ENCODE data around the gene CETP. TPM values are rescaled to one million over a fixed set of nuclear protein-coding genes. Genes with fewer than 3 reads are reported as not detected.

CETP gene
- total and polyA plus RNA-seq, 7 donors: 0.36 to 2.1 (median 0.88) TPM; not detected in 3

GRCh38 chr16:56927471-56927870, 34.3 kb upstream of the CETP start:
- no peaks in the 10 kb centered on the region for H3K27me3 ChIP-seq
- no peak overlapping the region for H3K27ac ChIP-seq
- WGBS, 2 donors: 64 to 86% methylated on average over 2 of the region's 2 CpGs
- DNase-seq: no peak
- H3K4me3 ChIP-seq: no peak overlapping the region
- H3K36me3 ChIP-seq: no peaks in the 10 kb centered on the region
- no peaks in the 10 kb centered on the region for H3K9me3 ChIP-seq
- H3K4me1 ChIP-seq: peaks cover 0 to 6% (median 5%) of the 10 kb centered on the region in 4 donors
- no peak for TF ChIP-seq POLR2A (IDR thresholded peaks at IDR 0.05)
- TF ChIP-seq CTCF (IDR thresholded peaks at IDR 0.05): no peak
- TF ChIP-seq EP300 (IDR thresholded peaks at IDR 0.05): no peak
- no peak for TF ChIP-seq POLR2AphosphoS5 (IDR thresholded peaks at IDR 0.05)
- intact Hi-C loops (cut with DNase I): no loop called here

GRCh38 chr16:56929639-56930038, 32.1 kb upstream of the CETP start:
- TF ChIP-seq POLR2A (IDR thresholded peaks at IDR 0.05) (no peak), POLR2AphosphoS5 (IDR thresholded peaks at IDR 0.05) (no peak), EP300 (IDR thresholded peaks at IDR 0.05) (no peak), CTCF (IDR thresholded peaks at IDR 0.05) (no peak)
- peaks cover 0 to 20% (median 20%) of the 10 kb centered on the region in 4 donors for H3K4me1 ChIP-seq
- H3K9me3 ChIP-seq: no peaks in the 10 kb centered on the region
- no peaks in the 10 kb centered on the region for H3K27me3 ChIP-seq
- peak; percentile 40 for DNase-seq
- H3K27ac ChIP-seq: no peak overlapping the region
- no peaks in the 10 kb centered on the region for H3K36me3 ChIP-seq
- WGBS, 2 donors: 90 to 96% methylated on average over 4 of the region's 4 CpGs
- no peak overlapping the region for H3K4me3 ChIP-seq
- intact Hi-C loops (cut with DNase I): loop anchor here (2.0 to 10.0 kb wide), 4 partner anchors 199 to 1195 kb away; partner anchors contain the start of genes CFAP20, MT2A, NUP93 and PSME3IP1

- H3K27ac ChIP-seq: peak overlapping the region; percentile 98 to 100 (median 100)
- peaks cover 0 to 8% (median 4%) of the 10 kb centered on the region in 4 donors for H3K36me3 ChIP-seq
- DNase-seq: peak; percentile 64
- H3K27me3 ChIP-seq: no peaks in the 10 kb centered on the region
- H3K4me1 ChIP-seq: peaks cover 0 to 31% (median 30%) of the 10 kb centered on the region in 4 donors
- WGBS, 2 donors: 17 to 61% methylated on average over 15 of the region's 15 CpGs
- intact Hi-C loops (cut with DNase I): loop anchor here (2.0 to 10.0 kb wide), 4 partner anchors 200 to 1194 kb away; partner anchors contain the start of genes CFAP20, MT2A, NUP93 and PSME3IP1
- no peak overlapping the region for H3K4me3 ChIP-seq
- TF ChIP-seq POLR2A (IDR thresholded peaks at IDR 0.05) (no peak), CTCF (IDR thresholded peaks at IDR 0.05) (no peak), POLR2AphosphoS5 (IDR thresholded peaks at IDR 0.05) (no peak), EP300 (IDR thresholded peaks at IDR 0.05) (no peak)
- no peaks in the 10 kb centered on the region for H3K9me3 ChIP-seq
Measured at GRCh38 chr16:56930486-56931270, 31.1 kb upstream of the CETP start.

- TF ChIP-seq POLR2A (IDR thresholded peaks at IDR 0.05): no peak
- no peak for TF ChIP-seq EP300 (IDR thresholded peaks at IDR 0.05)
- no peak for TF ChIP-seq POLR2AphosphoS5 (IDR thresholded peaks at IDR 0.05)
- no peak for TF ChIP-seq CTCF (IDR thresholded peaks at IDR 0.05)
- no peak for DNase-seq
- 4 to 17% methylated on average over 25 of the region's 25 CpGs for WGBS, 2 donors
- no peaks in the 10 kb centered on the region for H3K9me3 ChIP-seq
- peaks cover 0 to 38% (median 36%) of the 10 kb centered on the region in 4 donors for H3K4me1 ChIP-seq
- H3K36me3 ChIP-seq: peaks cover 2 to 15% (median 9%) of the 10 kb centered on the region in 4 donors
- no peaks in the 10 kb centered on the region for H3K27me3 ChIP-seq
- intact Hi-C loops (cut with DNase I): loop anchor here (2.0 to 10.0 kb wide), 4 partner anchors 201 to 1193 kb away; partner anchors contain the start of genes CFAP20, MT2A, NUP93 and PSME3IP1
- H3K4me3 ChIP-seq: peak overlapping the region; percentile 86 to 100 (median 100)
- peak overlapping the region; percentile 98 to 100 (median 100) for H3K27ac ChIP-seq
Measured at GRCh38 chr16:56931271-56931891, 30.4 kb upstream of the CETP start.

All from sigmoid colon (tissue), 7 donors.